PC-3 (cell line): ENCODE measurements around the gene DNAJC1. TPM values are rescaled to one million over a fixed set of nuclear protein-coding genes. Genes with fewer than 3 reads are reported as not detected.

ENCODE experiments used
- ATAC-seq: fragments of 200-7000 bp; cut with Tn5 transposase; 2 replicates; pipeline ENCODE4 v1.9.1; 2020; ENCODE audit warnings: mild to moderate bottlenecking, moderate library complexity
- BruUV-seq: library from RNA; stranded (reverse); fragments of 400-500 nt; replicated peaks from 2 replicates; lab custom pipeline; 2021; lab: Mats Ljungman, UMichigan
- CTCF ChIA-PET: fragments of 300-600 bp; sonication (Branson Sonifier 250); formaldehyde crosslinking; loops from one replicate; lab custom pipeline; 2022; ENCODE audit warnings: antibody characterized with exemption; lab: Charles Lee
- POLR2A ChIA-PET: fragments of 300-600 bp; sonication (Branson Sonifier 250); formaldehyde crosslinking; loops from one replicate; lab custom pipeline; 2022; ENCODE audit warnings: antibody characterized with exemption; ENCODE audit not compliant: unreplicated experiment; lab: Charles Lee
- DNase-seq: peaks from one replicate; pipeline ENCODE4 v3.0.0-alpha.2; 2015
- H2AFZ ChIP-seq: fragments of 300-600 bp; sonication (generic); 2 replicates; pipeline ENCODE4 v1.6.0; 2016; ENCODE audit warnings: antibody characterized with exemption, low read length
- H3F3A ChIP-seq: fragments of 300-600 bp; sonication (generic); one replicate; pipeline ENCODE4 v1.6.0; 2017; ENCODE audit warnings: antibody characterized with exemption, low read length, control low read depth, mild to moderate bottlenecking; ENCODE audit not compliant: unreplicated experiment
- H3K27ac ChIP-seq: fragments of 300-600 bp; sonication (generic); 2 replicates; pipeline ENCODE4 v1.5.1; 2016; ENCODE audit warnings: mild to moderate bottlenecking, low read length
- H3K27me3 ChIP-seq: fragments of 300-600 bp; sonication (generic); 2 replicates; pipeline ENCODE4 v1.6.1; 2016; ENCODE audit warnings: low read length, mixed read lengths
- H3K36me3 ChIP-seq: fragments of 300-600 bp; sonication (generic); 2 replicates; pipeline ENCODE4 v1.6.1; 2016; ENCODE audit warnings: low read depth, mixed run types, low read length, mixed read lengths
- H3K4me1 ChIP-seq: fragments of 300-600 bp; sonication (generic); 2 replicates; pipeline ENCODE4 v1.5.1; 2016; ENCODE audit warnings: low read length; ENCODE audit not compliant: insufficient read depth
- H3K4me2 ChIP-seq: fragments of 300-600 bp; sonication (generic); 2 replicates; pipeline ENCODE4 v1.6.0; 2016; ENCODE audit warnings: low read length
- H3K4me3 ChIP-seq: fragments of 300-600 bp; sonication (generic); 2 replicates; pipeline ENCODE4 v1.5.1; 2016; ENCODE audit warnings: mild to moderate bottlenecking, low read length, mixed read lengths
- H3K79me2 ChIP-seq: fragments of 300-600 bp; sonication (generic); 2 replicates; pipeline ENCODE4 v1.6.1; 2017; ENCODE audit warnings: low read length, mixed read lengths
- H3K9ac ChIP-seq: fragments of 300-600 bp; sonication (generic); 2 replicates; pipeline ENCODE4 v1.6.0; 2016; ENCODE audit warnings: mild to moderate bottlenecking, low read length
- H3K9me2 ChIP-seq: fragments of 300-600 bp; sonication (generic); replicated peaks from 2 replicates; pipeline ENCODE4 v1.6.1; 2016; ENCODE audit warnings: mixed run types, low read length, mixed read lengths
- H3K9me3 ChIP-seq: fragments of 300-600 bp; sonication (generic); 2 replicates; pipeline ENCODE4 v1.6.1; 2016; ENCODE audit warnings: low read length, mixed read lengths
- H4K20me1 ChIP-seq: fragments of 300-600 bp; sonication (generic); 2 replicates; pipeline ENCODE4 v1.6.1; 2016; ENCODE audit warnings: low read length, mixed read lengths
- CTCF ChIP-seq: fragments of 300-600 bp; sonication (generic); conservative IDR thresholded peaks from 2 replicates; pipeline ENCODE4 v1.5.1; 2017; ENCODE audit warnings: antibody characterized with exemption, low read depth, mild to moderate bottlenecking, low read length
- EZH2 ChIP-seq: fragments of 300-600 bp; sonication (generic); IDR thresholded peaks from one replicate; pipeline ENCODE4 v1.6.1; 2017; ENCODE audit warnings: antibody characterized with exemption, mild to moderate bottlenecking, low read length; ENCODE audit not compliant: unreplicated experiment
- EZH2phosphoT487 ChIP-seq: fragments of 300-600 bp; sonication (generic); IDR thresholded peaks from 2 replicates; pipeline ENCODE4 v1.6.1; 2018; ENCODE audit warnings: mild to moderate bottlenecking, antibody characterized with exemption, low read length, borderline replicate concordance
- intact Hi-C: fragments of 100-400 bp; cut with micrococcal nuclease; formaldehyde crosslinking; loops from 2 replicates; pipeline ENCODE4 v1.9.0; 2023
- total RNA-seq: library from RNA; depleted of rRNA; stranded (reverse); fragments of >200 nt; gene quantifications from 2 replicates; pipeline ENCODE4 v1.2.3, GENCODE V29; 2014

DNAJC1 gene
- total RNA-seq, 1 experiment from 2014 or later = 53.4 TPM

GRCh38 chr10:21953585-21954057, 49.9 kb downstream of the DNAJC1 start:
- peak; percentile 43 for DNase-seq
- Histone ChIP-seq H3K9ac (no peak overlapping the region), H3K36me3 (no peaks in the 10 kb centered on the region), H3F3A (no peaks in the 10 kb centered on the region), H3K9me2 (no peaks in the 10 kb centered on the region), H3K9me3 (no peaks in the 10 kb centered on the region), H3K79me2 (peaks cover 59% of the 10 kb centered on the region), H3K4me2 (no peak overlapping the region), H3K27ac (no peak overlapping the region), H3K4me1 (no peaks in the 10 kb centered on the region), H3K4me3 (no peak overlapping the region), H2AFZ (no peak overlapping the region), H4K20me1 (no peaks in the 10 kb centered on the region), H3K27me3 (no peaks in the 10 kb centered on the region)
- ChIA-PET CTCF (interaction anchor here (0.6 to 0.7 kb wide), 2 partner anchors 202 to 211 kb away, joined by 4 to 5 read pairs; no protein-coding TSS in a partner anchor), POLR2A (no interaction called here)
- ATAC-seq = peak; percentile 55
- peak; percentile 50 for TF ChIP-seq CTCF
- TF ChIP-seq EZH2 = no peak
- TF ChIP-seq EZH2phosphoT487 = no peak
- no TSS peak for BruUV-seq
- intact Hi-C loops = loop anchor here (2.0 to 10.0 kb wide), 3 partner anchors 209 to 679 kb away; no protein-coding TSS in a partner anchor

GRCh38 chr10:21950566-21950965, 53.0 kb downstream of the DNAJC1 start:
- no peaks in the 10 kb centered on the region for H4K20me1 ChIP-seq
- no peak overlapping the region for H3K4me3 ChIP-seq
- no peaks in the 10 kb centered on the region for H3K4me1 ChIP-seq
- H2AFZ ChIP-seq = no peak overlapping the region
- no peak for ATAC-seq
- no peak overlapping the region for H3K4me2 ChIP-seq
- TF ChIP-seq EZH2phosphoT487 = no peak
- TF ChIP-seq CTCF = no peak
- no peak for TF ChIP-seq EZH2
- CTCF ChIA-PET = interaction anchor here (0.7 kb wide), 1 partner anchor 778 kb away, joined by 4 read pairs; no protein-coding TSS in a partner anchor
- H3K36me3 ChIP-seq = no peaks in the 10 kb centered on the region
- no peaks in the 10 kb centered on the region for H3K9me2 ChIP-seq
- H3K27me3 ChIP-seq = no peaks in the 10 kb centered on the region
- BruUV-seq = no TSS peak
- H3K27ac ChIP-seq = no peak overlapping the region
- DNase-seq = no peak
- H3F3A ChIP-seq = no peaks in the 10 kb centered on the region
- POLR2A ChIA-PET = no interaction called here
- H3K9ac ChIP-seq = no peak overlapping the region
- peaks cover 53% of the 10 kb centered on the region for H3K79me2 ChIP-seq
- no peaks in the 10 kb centered on the region for H3K9me3 ChIP-seq
- intact Hi-C loops = loop anchor here (10.0 kb wide), 2 partner anchors 206 to 676 kb away; no protein-coding TSS in a partner anchor

GRCh38 chr10:21946946-21947345, 56.6 kb downstream of the DNAJC1 start:
- no peak for ATAC-seq
- H3K9me2 ChIP-seq = no peaks in the 10 kb centered on the region
- CTCF ChIA-PET = no interaction called here

More at GRCh38 chr10:21946946-21947345, 56.6 kb downstream of the DNAJC1 start:
- no peak overlapping the region for H3K4me3 ChIP-seq
- no peak for TF ChIP-seq EZH2
- TF ChIP-seq EZH2phosphoT487 = no peak
- no peak for TF ChIP-seq CTCF
- H2AFZ ChIP-seq = no peak overlapping the region
- no peaks in the 10 kb centered on the region for H4K20me1 ChIP-seq
- intact Hi-C loops = no loop called here
- BruUV-seq = no TSS peak
- H3K36me3 ChIP-seq = no peaks in the 10 kb centered on the region
- POLR2A ChIA-PET = interaction anchor here (0.6 kb wide), 1 partner anchor 38 kb away, joined by 4 read pairs; no protein-coding TSS in a partner anchor
- no peaks in the 10 kb centered on the region for H3K9me3 ChIP-seq
- no peaks in the 10 kb centered on the region for H3K4me1 ChIP-seq
- no peak for DNase-seq
- peaks cover 56% of the 10 kb centered on the region for H3K79me2 ChIP-seq
- no peak overlapping the region for H3K9ac ChIP-seq
- no peaks in the 10 kb centered on the region for H3K27me3 ChIP-seq
- H3K27ac ChIP-seq = no peak overlapping the region
- H3F3A ChIP-seq = no peaks in the 10 kb centered on the region
- H3K4me2 ChIP-seq = no peak overlapping the region
